DOHH2 (cell line): ENCODE results near the gene CLDN2.

Source experiments
- H3F3A ChIP-seq: fragments of 200-600 bp; sonication (generic), shearing (Covaris generic); 2 replicates; pipeline ENCODE4 v1.6.0; 2016; ENCODE audit warnings: antibody characterized with exemption, mild to moderate bottlenecking; ENCODE audit not compliant: control insufficient read depth, insufficient read depth
- H3K27ac ChIP-seq: fragments of 200-600 bp; sonication (generic); 2 replicates; pipeline ENCODE4 v1.5.1; 2014; ENCODE audit warnings: low read depth, mild to moderate bottlenecking, low read length, moderate library complexity
- H3K27me3 ChIP-seq: fragments of 200-600 bp; sonication (generic); 2 replicates; pipeline ENCODE4 v1.6.1; 2014; ENCODE audit warnings: mild to moderate bottlenecking, low read length, mixed read lengths; ENCODE audit not compliant: control insufficient read depth
- H3K36me3 ChIP-seq: fragments of 200-600 bp; sonication (generic); 2 replicates; pipeline ENCODE4 v1.6.1; 2014; ENCODE audit warnings: mild to moderate bottlenecking, low read length, moderate library complexity, mixed read lengths; ENCODE audit not compliant: control insufficient read depth
- H3K4me1 ChIP-seq: fragments of 200-600 bp; sonication (generic); 2 replicates; pipeline ENCODE4 v1.6.1; 2014; ENCODE audit warnings: mild to moderate bottlenecking, low read length, mixed read lengths; ENCODE audit not compliant: control insufficient read depth
- H3K4me2 ChIP-seq: fragments of 200-600 bp; sonication (generic); 2 replicates; pipeline ENCODE4 v1.6.0; 2014; ENCODE audit warnings: mild to moderate bottlenecking, low read length, moderate library complexity
- H3K4me3 ChIP-seq: fragments of 200-600 bp; sonication (generic); 2 replicates; pipeline ENCODE4 v1.5.1; 2014; ENCODE audit warnings: mild to moderate bottlenecking, low read length, mixed read lengths
- H3K79me2 ChIP-seq: fragments of 200-600 bp; sonication (generic); 2 replicates; pipeline ENCODE4 v1.6.1; 2014; ENCODE audit warnings: mild to moderate bottlenecking, low read length, mixed read lengths; ENCODE audit not compliant: control insufficient read depth
- H3K9me2 ChIP-seq: fragments of 200-600 bp; sonication (generic); replicated peaks from 2 replicates; pipeline ENCODE4 v1.6.1; 2014; ENCODE audit warnings: mild to moderate bottlenecking, low read length, mixed read lengths; ENCODE audit not compliant: control insufficient read depth
- H3K9me3 ChIP-seq: fragments of 200-600 bp; sonication (generic); 2 replicates; pipeline ENCODE4 v1.6.1; 2014; ENCODE audit warnings: antibody characterized with exemption, low read length, mixed read lengths; ENCODE audit not compliant: control insufficient read depth, insufficient read depth
- H4K20me1 ChIP-seq: fragments of 200-600 bp; sonication (generic); 2 replicates; pipeline ENCODE4 v1.6.0; 2014; ENCODE audit warnings: low read depth, mild to moderate bottlenecking, antibody characterized with exemption, low read length, moderate library complexity; ENCODE audit not compliant: control insufficient read depth, insufficient read depth
- CTCF ChIP-seq: fragments of 200-600 bp; sonication (generic); IDR thresholded peaks from one replicate; pipeline ENCODE4 v1.5.1; 2014; ENCODE audit warnings: antibody characterized with exemption, mild to moderate bottlenecking, low read depth, low read length; ENCODE audit not compliant: poor library complexity, severe bottlenecking
- EZH2phosphoT487 ChIP-seq: fragments of 200-600 bp; sonication (generic); IDR thresholded peaks from 2 replicates; pipeline ENCODE4 v1.6.1; 2017; ENCODE audit warnings: borderline replicate concordance, mild to moderate bottlenecking, antibody characterized with exemption, low read length, moderate library complexity, mixed read lengths

CLDN2 gene

GRCh38 chrX:106939566-106939965 lies 19.4 kb downstream of the CLDN2 start:
- no peaks in the 10 kb centered on the region for H3K36me3 ChIP-seq
- H3K27ac ChIP-seq = no peak overlapping the region
- no peaks in the 10 kb centered on the region for H3K9me2 ChIP-seq
- no peaks in the 10 kb centered on the region for H3K79me2 ChIP-seq
- no peak overlapping the region for H3K4me2 ChIP-seq
- no peaks in the 10 kb centered on the region for H4K20me1 ChIP-seq
- H3K4me3 ChIP-seq = no peak overlapping the region
- no peak for TF ChIP-seq EZH2phosphoT487
- TF ChIP-seq CTCF = no peak
- no peaks in the 10 kb centered on the region for H3K27me3 ChIP-seq
- no peaks in the 10 kb centered on the region for H3F3A ChIP-seq
- H3K9me3 ChIP-seq = no peaks in the 10 kb centered on the region
- H3K4me1 ChIP-seq = no peaks in the 10 kb centered on the region

GRCh38 chrX:106940068-106940467 lies 19.9 kb downstream of the CLDN2 start:
- Histone ChIP-seq H3K27ac (no peak overlapping the region), H3K9me2 (no peaks in the 10 kb centered on the region), H3K27me3 (no peaks in the 10 kb centered on the region), H3K4me3 (no peak overlapping the region), H3K9me3 (no peaks in the 10 kb centered on the region), H3K79me2 (no peaks in the 10 kb centered on the region), H3K4me2 (no peak overlapping the region), H4K20me1 (no peaks in the 10 kb centered on the region), H3F3A (no peaks in the 10 kb centered on the region), H3K4me1 (no peaks in the 10 kb centered on the region), H3K36me3 (no peaks in the 10 kb centered on the region)
- TF ChIP-seq CTCF = no peak
- no peak for TF ChIP-seq EZH2phosphoT487

- no peaks in the 10 kb centered on the region for H3K36me3 ChIP-seq
- no peaks in the 10 kb centered on the region for H4K20me1 ChIP-seq
- no peaks in the 10 kb centered on the region for H3K79me2 ChIP-seq
- no peaks in the 10 kb centered on the region for H3K4me1 ChIP-seq
- no peaks in the 10 kb centered on the region for H3K9me2 ChIP-seq
- H3K9me3 ChIP-seq = no peaks in the 10 kb centered on the region
- H3K27ac ChIP-seq = no peak overlapping the region
- H3K4me2 ChIP-seq = no peak overlapping the region
- H3F3A ChIP-seq = no peaks in the 10 kb centered on the region
- TF ChIP-seq CTCF = no peak
- TF ChIP-seq EZH2phosphoT487 = no peak
- no peaks in the 10 kb centered on the region for H3K27me3 ChIP-seq
- no peak overlapping the region for H3K4me3 ChIP-seq
Measured at GRCh38 chrX:106946464-106946863, 26.3 kb downstream of the CLDN2 start.

- no peaks in the 10 kb centered on the region for H3F3A ChIP-seq
- H4K20me1 ChIP-seq = no peaks in the 10 kb centered on the region
- no peaks in the 10 kb centered on the region for H3K9me3 ChIP-seq
- TF ChIP-seq EZH2phosphoT487 = no peak
- TF ChIP-seq CTCF = no peak
- H3K36me3 ChIP-seq = no peaks in the 10 kb centered on the region
- no peaks in the 10 kb centered on the region for H3K4me1 ChIP-seq
- H3K9me2 ChIP-seq = no peaks in the 10 kb centered on the region
- no peaks in the 10 kb centered on the region for H3K79me2 ChIP-seq
- no peak overlapping the region for H3K4me2 ChIP-seq
- no peaks in the 10 kb centered on the region for H3K27me3 ChIP-seq
- no peak overlapping the region for H3K4me3 ChIP-seq
- H3K27ac ChIP-seq = no peak overlapping the region
Measured at GRCh38 chrX:106948641-106949040, 28.4 kb downstream of the CLDN2 start.
